SK-N-SH treated with all-trans-retinoic acid at 6 μM for 48 hours (cell line): ENCODE data around the gene MRPS35.

ENCODE experiments used
- BACH2 ChIP-seq: fragments of 250-450 bp; sonication (Bioruptor Pico); IDR thresholded peaks from 2 replicates; pipeline ENCODE4 v1.9.0; 2021; ENCODE audit warnings: mild to moderate bottlenecking, borderline replicate concordance
- CSDC2 ChIP-seq: fragments of 250-450 bp; sonication (Bioruptor Pico); IDR thresholded peaks from 2 replicates; pipeline ENCODE4 v1.5.0; 2020; ENCODE audit warnings: mild to moderate bottlenecking, moderate library complexity
- ESRRG ChIP-seq: fragments of 250-450 bp; sonication (Bioruptor Pico); IDR thresholded peaks from 2 replicates; pipeline ENCODE4 v1.6.1; 2021; ENCODE audit warnings: mild to moderate bottlenecking
- GLIS3 ChIP-seq: fragments of 250-450 bp; sonication (Bioruptor Pico); IDR thresholded peaks from 2 replicates; pipeline ENCODE4 v1.5.0; 2020; ENCODE audit warnings: mild to moderate bottlenecking, moderate library complexity
- ISL1 ChIP-seq: fragments of 250-450 bp; sonication (Bioruptor Pico); IDR thresholded peaks from 2 replicates; pipeline ENCODE4 v2.1.2; 2022; ENCODE audit warnings: mild to moderate bottlenecking, moderate library complexity
- RARB ChIP-seq: fragments of 250-450 bp; sonication (Bioruptor Pico); IDR thresholded peaks from 2 replicates; pipeline ENCODE4 v1.8.0; 2021; ENCODE audit warnings: mild to moderate bottlenecking, moderate library complexity
- TCF4 ChIP-seq: fragments of 250-450 bp; sonication (Bioruptor Pico); IDR thresholded peaks from 2 replicates; pipeline ENCODE4 v1.8.0; 2021; ENCODE audit warnings: mild to moderate bottlenecking, moderate library complexity, borderline replicate concordance
- TOX ChIP-seq: fragments of 250-450 bp; sonication (Bioruptor Pico); IDR thresholded peaks from 2 replicates; pipeline ENCODE4 v1.8.0; 2021; ENCODE audit warnings: mild to moderate bottlenecking, moderate library complexity, borderline replicate concordance
- ZC3H10 ChIP-seq: fragments of 250-450 bp; sonication (Bioruptor Pico); IDR thresholded peaks from 2 replicates; pipeline ENCODE4 v1.5.1; 2021; ENCODE audit warnings: mild to moderate bottlenecking, moderate library complexity
- ZNF565 ChIP-seq: fragments of 450-650 bp; formaldehyde crosslinking; conservative IDR thresholded peaks from 2 replicates; pipeline ENCODE4 v1.5.0; 2020; ENCODE audit warnings: low read depth, mild to moderate bottlenecking, moderate library complexity
- TF ChIP-seq, protein P1 (sequence below): fragments of 250-450 bp; sonication (Bioruptor Pico); IDR thresholded peaks from 2 replicates; pipeline ENCODE4 v1.5.1; 2020; ENCODE audit warnings: low read depth, mild to moderate bottlenecking, moderate library complexity
- TF ChIP-seq, protein P2 (sequence below): fragments of 250-450 bp; sonication (Bioruptor Pico); IDR thresholded peaks from 2 replicates; pipeline ENCODE4 v1.8.0; 2021; ENCODE audit warnings: low read depth, mild to moderate bottlenecking, moderate library complexity, borderline replicate concordance
- TF ChIP-seq, protein P3 (sequence below): fragments of 250-450 bp; sonication (Bioruptor Pico); IDR thresholded peaks from 2 replicates; pipeline ENCODE4 v1.5.0; 2020; ENCODE audit warnings: mild to moderate bottlenecking, moderate library complexity
- TF ChIP-seq, protein P4 (sequence below): fragments of 250-450 bp; sonication (Bioruptor Pico); IDR thresholded peaks from 2 replicates; pipeline ENCODE4 v1.5.1; 2021; ENCODE audit warnings: mild to moderate bottlenecking, moderate library complexity

DNA sequence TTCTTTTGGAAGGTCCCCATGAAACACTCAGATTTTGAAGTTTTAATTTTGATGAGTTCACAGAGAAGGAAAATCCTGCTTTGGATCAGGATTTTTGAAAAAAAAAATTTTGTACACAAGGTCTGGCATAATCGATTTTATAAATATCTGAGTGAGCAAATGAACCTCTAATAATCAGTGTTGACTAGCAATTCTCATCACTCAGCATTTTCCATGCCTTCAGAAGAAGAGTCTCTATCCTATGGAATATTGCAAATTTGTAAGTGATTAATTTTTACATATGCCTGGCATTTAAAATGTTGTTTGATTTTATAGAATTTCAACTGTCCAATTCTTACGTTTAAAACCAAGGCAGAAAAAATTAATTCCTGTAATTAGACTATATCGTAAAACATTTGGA, 44.9 kb upstream of the MRPS35 start:
- TF ChIP-seq, protein P1, sequence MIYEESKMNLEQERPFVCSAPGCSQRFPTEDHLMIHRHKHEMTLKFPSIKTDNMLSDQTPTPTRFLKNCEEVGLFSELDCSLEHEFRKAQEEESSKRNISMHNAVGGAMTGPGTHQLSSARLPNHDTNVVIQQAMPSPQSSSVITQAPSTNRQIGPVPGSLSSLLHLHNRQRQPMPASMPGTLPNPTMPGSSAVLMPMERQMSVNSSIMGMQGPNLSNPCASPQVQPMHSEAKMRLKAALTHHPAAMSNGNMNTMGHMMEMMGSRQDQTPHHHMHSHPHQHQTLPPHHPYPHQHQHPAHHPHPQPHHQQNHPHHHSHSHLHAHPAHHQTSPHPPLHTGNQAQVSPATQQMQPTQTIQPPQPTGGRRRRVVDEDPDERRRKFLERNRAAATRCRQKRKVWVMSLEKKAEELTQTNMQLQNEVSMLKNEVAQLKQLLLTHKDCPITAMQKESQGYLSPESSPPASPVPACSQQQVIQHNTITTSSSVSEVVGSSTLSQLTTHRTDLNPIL, result no peak
- TF ChIP-seq ISL1 (no peak), TOX (CRISPR knock-in tag) (no peak), RARB (CRISPR knock-in tag) (no peak), CSDC2 (no peak), TCF4 (CRISPR knock-in tag) (no peak), BACH2 (CRISPR knock-in tag) (no peak), ZNF565 (CRISPR knock-in tag) (no peak), ZC3H10 (CRISPR knock-in tag) (no peak), ESRRG (CRISPR knock-in tag) (no peak), GLIS3 (CRISPR knock-in tag) (no peak)
- TF ChIP-seq, protein P2, sequence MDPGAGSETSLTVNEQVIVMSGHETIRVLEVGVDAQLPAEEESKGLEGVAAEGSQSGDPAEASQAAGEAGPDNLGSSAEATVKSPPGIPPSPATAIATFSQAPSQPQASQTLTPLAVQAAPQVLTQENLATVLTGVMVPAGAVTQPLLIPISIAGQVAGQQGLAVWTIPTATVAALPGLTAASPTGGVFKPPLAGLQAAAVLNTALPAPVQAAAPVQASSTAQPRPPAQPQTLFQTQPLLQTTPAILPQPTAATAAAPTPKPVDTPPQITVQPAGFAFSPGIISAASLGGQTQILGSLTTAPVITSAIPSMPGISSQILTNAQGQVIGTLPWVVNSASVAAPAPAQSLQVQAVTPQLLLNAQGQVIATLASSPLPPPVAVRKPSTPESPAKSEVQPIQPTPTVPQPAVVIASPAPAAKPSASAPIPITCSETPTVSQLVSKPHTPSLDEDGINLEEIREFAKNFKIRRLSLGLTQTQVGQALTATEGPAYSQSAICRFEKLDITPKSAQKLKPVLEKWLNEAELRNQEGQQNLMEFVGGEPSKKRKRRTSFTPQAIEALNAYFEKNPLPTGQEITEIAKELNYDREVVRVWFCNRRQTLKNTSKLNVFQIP, result no peak
- TF ChIP-seq, protein P3, sequence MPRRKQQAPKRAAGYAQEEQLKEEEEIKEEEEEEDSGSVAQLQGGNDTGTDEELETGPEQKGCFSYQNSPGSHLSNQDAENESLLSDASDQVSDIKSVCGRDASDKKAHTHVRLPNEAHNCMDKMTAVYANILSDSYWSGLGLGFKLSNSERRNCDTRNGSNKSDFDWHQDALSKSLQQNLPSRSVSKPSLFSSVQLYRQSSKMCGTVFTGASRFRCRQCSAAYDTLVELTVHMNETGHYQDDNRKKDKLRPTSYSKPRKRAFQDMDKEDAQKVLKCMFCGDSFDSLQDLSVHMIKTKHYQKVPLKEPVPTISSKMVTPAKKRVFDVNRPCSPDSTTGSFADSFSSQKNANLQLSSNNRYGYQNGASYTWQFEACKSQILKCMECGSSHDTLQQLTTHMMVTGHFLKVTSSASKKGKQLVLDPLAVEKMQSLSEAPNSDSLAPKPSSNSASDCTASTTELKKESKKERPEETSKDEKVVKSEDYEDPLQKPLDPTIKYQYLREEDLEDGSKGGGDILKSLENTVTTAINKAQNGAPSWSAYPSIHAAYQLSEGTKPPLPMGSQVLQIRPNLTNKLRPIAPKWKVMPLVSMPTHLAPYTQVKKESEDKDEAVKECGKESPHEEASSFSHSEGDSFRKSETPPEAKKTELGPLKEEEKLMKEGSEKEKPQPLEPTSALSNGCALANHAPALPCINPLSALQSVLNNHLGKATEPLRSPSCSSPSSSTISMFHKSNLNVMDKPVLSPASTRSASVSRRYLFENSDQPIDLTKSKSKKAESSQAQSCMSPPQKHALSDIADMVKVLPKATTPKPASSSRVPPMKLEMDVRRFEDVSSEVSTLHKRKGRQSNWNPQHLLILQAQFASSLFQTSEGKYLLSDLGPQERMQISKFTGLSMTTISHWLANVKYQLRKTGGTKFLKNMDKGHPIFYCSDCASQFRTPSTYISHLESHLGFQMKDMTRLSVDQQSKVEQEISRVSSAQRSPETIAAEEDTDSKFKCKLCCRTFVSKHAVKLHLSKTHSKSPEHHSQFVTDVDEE, result no peak
- TF ChIP-seq, protein P4, sequence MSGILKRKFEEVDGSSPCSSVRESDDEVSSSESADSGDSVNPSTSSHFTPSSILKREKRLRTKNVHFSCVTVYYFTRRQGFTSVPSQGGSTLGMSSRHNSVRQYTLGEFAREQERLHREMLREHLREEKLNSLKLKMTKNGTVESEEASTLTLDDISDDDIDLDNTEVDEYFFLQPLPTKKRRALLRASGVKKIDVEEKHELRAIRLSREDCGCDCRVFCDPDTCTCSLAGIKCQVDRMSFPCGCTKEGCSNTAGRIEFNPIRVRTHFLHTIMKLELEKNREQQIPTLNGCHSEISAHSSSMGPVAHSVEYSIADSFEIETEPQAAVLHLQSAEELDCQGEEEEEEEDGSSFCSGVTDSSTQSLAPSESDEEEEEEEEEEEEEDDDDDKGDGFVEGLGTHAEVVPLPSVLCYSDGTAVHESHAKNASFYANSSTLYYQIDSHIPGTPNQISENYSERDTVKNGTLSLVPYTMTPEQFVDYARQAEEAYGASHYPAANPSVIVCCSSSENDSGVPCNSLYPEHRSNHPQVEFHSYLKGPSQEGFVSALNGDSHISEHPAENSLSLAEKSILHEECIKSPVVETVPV (CRISPR knock-in tag), result no peak
